OCI-LY7 (cell line): ENCODE data around the gene MLPH. TPM values are rescaled to one million over a fixed set of nuclear protein-coding genes. Genes with fewer than 3 reads are reported as not detected.

Experiments
- BruUV-seq: library from RNA; stranded (reverse); fragments of 400-500 nt; replicated peaks from 2 replicates; lab custom pipeline; 2021; lab: Mats Ljungman, UMichigan
- CTCF ChIA-PET: fragments of 300-600 bp; sonication (Branson Sonifier 250); formaldehyde crosslinking; loops from one replicate; lab custom pipeline; 2022; ENCODE audit warnings: antibody characterized with exemption; ENCODE audit not compliant: unreplicated experiment; lab: Charles Lee
- POLR2A ChIA-PET: fragments of 300-600 bp; sonication (Branson Sonifier 250); formaldehyde crosslinking; loops from one replicate; lab custom pipeline; 2022; ENCODE audit warnings: antibody characterized with exemption; lab: Charles Lee
- DNase-seq: peaks from one replicate; pipeline ENCODE4 v3.0.0-alpha.2; 2015; ENCODE audit warnings: low spot score
- H2AFZ ChIP-seq: fragments of 200-600 bp; sonication (generic), shearing (Covaris generic); 2 replicates; pipeline ENCODE4 v1.6.1; 2014; ENCODE audit warnings: mild to moderate bottlenecking, antibody characterized with exemption, low read length, moderate library complexity
- H3K27ac ChIP-seq: fragments of 200-600 bp; sonication (generic); 2 replicates; pipeline ENCODE4 v1.5.1; 2014; ENCODE audit warnings: mixed run types, low read depth, mild to moderate bottlenecking, moderate library complexity, low read length, inconsistent platforms; ENCODE audit not compliant: poor library complexity, severe bottlenecking
- H3K36me3 ChIP-seq: fragments of 200-600 bp; sonication (generic); 2 replicates; pipeline ENCODE4 v1.6.1; 2014; ENCODE audit warnings: mild to moderate bottlenecking, antibody characterized with exemption, low read length, moderate library complexity, mixed read lengths; ENCODE audit not compliant: insufficient read depth
- H3K4me1 ChIP-seq: fragments of 200-600 bp; sonication (generic); 2 replicates; pipeline ENCODE4 v1.5.1; 2014; ENCODE audit warnings: mild to moderate bottlenecking, low read length; ENCODE audit not compliant: insufficient read depth, poor library complexity, severe bottlenecking
- H3K4me2 ChIP-seq: fragments of 200-600 bp; sonication (generic); 2 replicates; pipeline ENCODE4 v1.6.1; 2014; ENCODE audit warnings: mild to moderate bottlenecking, low read length
- H3K4me3 ChIP-seq: fragments of 200-600 bp; sonication (generic); 2 replicates; pipeline ENCODE4 v1.5.1; 2014; ENCODE audit warnings: mild to moderate bottlenecking, low read depth, low read length; ENCODE audit not compliant: poor library complexity, severe bottlenecking
- H3K79me2 ChIP-seq: fragments of 200-600 bp; sonication (generic); 2 replicates; pipeline ENCODE4 v1.6.1; 2016; ENCODE audit warnings: low read depth, mild to moderate bottlenecking, low read length, moderate library complexity, mixed read lengths; ENCODE audit not compliant: insufficient read depth
- H3K9me2 ChIP-seq: fragments of 200-600 bp; sonication (generic); 2 replicates; pipeline ENCODE4 v1.6.1; 2016; ENCODE audit warnings: mild to moderate bottlenecking, low read length, mixed read lengths; ENCODE audit not compliant: insufficient read depth
- H3K9me3 ChIP-seq: fragments of 200-600 bp; sonication (generic); 2 replicates; pipeline ENCODE4 v1.6.1; 2014; ENCODE audit warnings: mild to moderate bottlenecking, mixed run types, low read length, mixed read lengths
- H4K20me1 ChIP-seq: fragments of 200-600 bp; sonication (generic); 2 replicates; pipeline ENCODE4 v1.6.1; 2014; ENCODE audit warnings: mild to moderate bottlenecking, antibody characterized with exemption, low read length, moderate library complexity, mixed read lengths; ENCODE audit not compliant: insufficient read depth
- EZH2phosphoT487 ChIP-seq: fragments of 200-600 bp; sonication (generic); IDR thresholded peaks from 2 replicates; pipeline ENCODE4 v1.6.1; 2018; ENCODE audit warnings: low read depth, borderline replicate concordance, mild to moderate bottlenecking, mixed run types, antibody characterized with exemption, low read length, moderate library complexity, mixed read lengths
- intact Hi-C: fragments of 100-400 bp; cut with micrococcal nuclease; formaldehyde crosslinking; loops from one replicate; pipeline ENCODE4 v1.10.0; 2022; ENCODE audit not compliant: unreplicated experiment
- total RNA-seq, 2 experiments: library from RNA; depleted of rRNA in 1 of 2; stranded (reverse); fragments of >200 nt in 1 of 2; shearing (Covaris generic) in 1 of 2; gene quantifications; 2 replicates each; pipeline ENCODE4 v1.2.3, GENCODE V29; 2014 to 2022
- TF ChIP-seq, protein P1 (sequence below): fragments of 200-600 bp; sonication (generic); conservative IDR thresholded peaks from 2 replicates; pipeline ENCODE4 v1.5.1; 2014; ENCODE audit warnings: mild to moderate bottlenecking, antibody characterized with exemption, low read length, moderate library complexity, mixed read lengths

MLPH gene
- total RNA-seq, 2 experiments from 2014 or later = not detected

- no peaks in the 10 kb centered on the region for H3K79me2 ChIP-seq
- no peaks in the 10 kb centered on the region for H4K20me1 ChIP-seq
- no peak overlapping the region for H2AFZ ChIP-seq
- no peak overlapping the region for H3K4me2 ChIP-seq
- H3K27ac ChIP-seq = no peak overlapping the region
- TF ChIP-seq, protein P1, sequence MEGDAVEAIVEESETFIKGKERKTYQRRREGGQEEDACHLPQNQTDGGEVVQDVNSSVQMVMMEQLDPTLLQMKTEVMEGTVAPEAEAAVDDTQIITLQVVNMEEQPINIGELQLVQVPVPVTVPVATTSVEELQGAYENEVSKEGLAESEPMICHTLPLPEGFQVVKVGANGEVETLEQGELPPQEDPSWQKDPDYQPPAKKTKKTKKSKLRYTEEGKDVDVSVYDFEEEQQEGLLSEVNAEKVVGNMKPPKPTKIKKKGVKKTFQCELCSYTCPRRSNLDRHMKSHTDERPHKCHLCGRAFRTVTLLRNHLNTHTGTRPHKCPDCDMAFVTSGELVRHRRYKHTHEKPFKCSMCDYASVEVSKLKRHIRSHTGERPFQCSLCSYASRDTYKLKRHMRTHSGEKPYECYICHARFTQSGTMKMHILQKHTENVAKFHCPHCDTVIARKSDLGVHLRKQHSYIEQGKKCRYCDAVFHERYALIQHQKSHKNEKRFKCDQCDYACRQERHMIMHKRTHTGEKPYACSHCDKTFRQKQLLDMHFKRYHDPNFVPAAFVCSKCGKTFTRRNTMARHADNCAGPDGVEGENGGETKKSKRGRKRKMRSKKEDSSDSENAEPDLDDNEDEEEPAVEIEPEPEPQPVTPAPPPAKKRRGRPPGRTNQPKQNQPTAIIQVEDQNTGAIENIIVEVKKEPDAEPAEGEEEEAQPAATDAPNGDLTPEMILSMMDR = no peak
- no peak for TF ChIP-seq EZH2phosphoT487
- ChIA-PET POLR2A (no interaction called here), CTCF (no interaction called here)
- no TSS peak for BruUV-seq
- DNase-seq = no peak
- H3K4me3 ChIP-seq = no peak overlapping the region
- intact Hi-C loops = no loop called here
- H3K9me2 ChIP-seq = no peaks in the 10 kb centered on the region
- H3K4me1 ChIP-seq = no peaks in the 10 kb centered on the region
- no peaks in the 10 kb centered on the region for H3K36me3 ChIP-seq
- H3K9me3 ChIP-seq = no peaks in the 10 kb centered on the region
Observed at GRCh38 chr2:237485844-237486243, 1.2 kb upstream of the MLPH start.

GRCh38 chr2:237486334-237486818 lies 675 bp upstream of the MLPH start:
- Histone ChIP-seq H3K36me3 (no peaks in the 10 kb centered on the region), H3K9me2 (no peaks in the 10 kb centered on the region), H3K4me1 (no peaks in the 10 kb centered on the region), H3K79me2 (no peaks in the 10 kb centered on the region), H3K4me3 (no peak overlapping the region), H2AFZ (no peak overlapping the region), H3K4me2 (no peak overlapping the region), H3K27ac (no peak overlapping the region), H4K20me1 (no peaks in the 10 kb centered on the region), H3K9me3 (no peaks in the 10 kb centered on the region)
- POLR2A ChIA-PET = no interaction called here
- CTCF ChIA-PET = no interaction called here
- intact Hi-C loops = no loop called here
- BruUV-seq = no TSS peak
- TF ChIP-seq, protein P1 = no peak
- TF ChIP-seq EZH2phosphoT487 = no peak
- no peak for DNase-seq

GRCh38 chr2:237487496-237487895 lies 445 bp downstream of the MLPH start:
- DNase-seq = no peak
- TF ChIP-seq EZH2phosphoT487 = no peak
- TF ChIP-seq, protein P1 = no peak
- no peaks in the 10 kb centered on the region for H3K4me1 ChIP-seq
- no peak overlapping the region for H3K4me3 ChIP-seq
- H4K20me1 ChIP-seq = no peaks in the 10 kb centered on the region
- H3K4me2 ChIP-seq = no peak overlapping the region
- no TSS peak for BruUV-seq
- H3K27ac ChIP-seq = no peak overlapping the region
- H3K79me2 ChIP-seq = no peaks in the 10 kb centered on the region
- intact Hi-C loops = no loop called here
- H2AFZ ChIP-seq = no peak overlapping the region
- ChIA-PET POLR2A (no interaction called here), CTCF (no interaction called here)
- H3K9me3 ChIP-seq = peaks cover 7% of the 10 kb centered on the region
- H3K36me3 ChIP-seq = no peaks in the 10 kb centered on the region
- H3K9me2 ChIP-seq = no peaks in the 10 kb centered on the region
